WTC11 (cell line): ENCODE measurements around the gene KCNK5. TPM values are rescaled to one million over a fixed set of nuclear protein-coding genes. Genes with fewer than 3 reads are reported as not detected.

ENCODE experiments used
- ATAC-seq: fragments of 200-7000 bp; cut with Tn5 transposase; 2 replicates; pipeline ENCODE4 v1.10.0; 2021; ENCODE audit warnings: mild to moderate bottlenecking, moderate library complexity
- CTCF ChIA-PET: fragments of 300-600 bp; sonication (Branson Sonifier 250); formaldehyde crosslinking; loops from one replicate; lab custom pipeline; 2021; ENCODE audit warnings: antibody characterized with exemption; lab: Charles Lee
- POLR2A ChIA-PET: fragments of 350-600 bp; sonication (Branson Sonifier 250); formaldehyde crosslinking; loops from one replicate; lab custom pipeline; 2021; ENCODE audit warnings: antibody characterized with exemption; lab: Charles Lee
- DNase-seq: peaks from one replicate; pipeline ENCODE4 v3.0.0; 2021; ENCODE audit warnings: low spot score
- H3K27ac Mint-ChIP-seq: 2 replicates; pipeline ENCODE4 v1.8.0; 2021; ENCODE audit warnings: mixed read lengths
- H3K27me3 Mint-ChIP-seq: 2 replicates; pipeline ENCODE4 v1.8.0; 2021; ENCODE audit warnings: low read depth, mild to moderate bottlenecking, moderate library complexity, mixed read lengths
- H3K36me3 Mint-ChIP-seq: 2 replicates; pipeline ENCODE4 v1.8.0; 2021; ENCODE audit warnings: mixed read lengths
- H3K4me1 Mint-ChIP-seq: 2 replicates; pipeline ENCODE4 v1.8.0; 2022; ENCODE audit warnings: mixed read lengths
- H3K4me3 Mint-ChIP-seq: 2 replicates; pipeline ENCODE4 v1.8.0; 2021; ENCODE audit warnings: mild to moderate bottlenecking, moderate library complexity, mixed read lengths
- H3K9me3 Mint-ChIP-seq: 2 replicates; pipeline ENCODE4 v1.8.0; 2021; ENCODE audit warnings: mixed read lengths
- CREM ChIP-seq: sonication (generic); formaldehyde crosslinking; IDR thresholded peaks from 2 replicates; pipeline ENCODE4 v1.8.1; 2022; ENCODE audit warnings: mild to moderate bottlenecking, missing genetic modification reagents, moderate library complexity
- E2F4 ChIP-seq: sonication (generic); formaldehyde crosslinking; IDR thresholded peaks from 2 replicates; pipeline ENCODE4 v1.8.1; 2022; ENCODE audit warnings: low read depth, mild to moderate bottlenecking, moderate library complexity, missing genetic modification reagents, borderline replicate concordance
- ELF4 ChIP-seq: sonication (generic); formaldehyde crosslinking; IDR thresholded peaks from 2 replicates; pipeline ENCODE4 v1.8.1; 2022; ENCODE audit warnings: low read depth, mild to moderate bottlenecking, moderate library complexity, missing genetic modification reagents
- EMX1 ChIP-seq: fragments of 250-450 bp; sonication (Bioruptor Pico); IDR thresholded peaks from 2 replicates; pipeline ENCODE4 v1.8.0; 2021; ENCODE audit warnings: mild to moderate bottlenecking
- GTF2I ChIP-seq: fragments of 250-450 bp; sonication (Bioruptor Pico); conservative IDR thresholded peaks from 2 replicates; pipeline ENCODE4 v1.4.0; 2021; ENCODE audit warnings: mild to moderate bottlenecking
- HMGA2 ChIP-seq: fragments of 250-450 bp; sonication (Bioruptor Pico); IDR thresholded peaks from 2 replicates; pipeline ENCODE4 v1.4.0; 2021; ENCODE audit warnings: mild to moderate bottlenecking, moderate library complexity
- JAZF1 ChIP-seq: fragments of 250-450 bp; sonication (Bioruptor Pico); IDR thresholded peaks from 2 replicates; pipeline ENCODE4 v1.9.0; 2021; ENCODE audit warnings: moderate library complexity, mild to moderate bottlenecking, inconsistent platforms
- KAT7 ChIP-seq: sonication (generic); formaldehyde crosslinking; IDR thresholded peaks from 2 replicates; pipeline ENCODE4 v1.8.1; 2023; ENCODE audit warnings: missing genetic modification reagents, mild to moderate bottlenecking, borderline replicate concordance
- NFYB ChIP-seq: sonication (generic); formaldehyde crosslinking; conservative IDR thresholded peaks from 2 replicates; pipeline ENCODE4 v1.8.0; 2022; ENCODE audit warnings: low read depth, missing genetic modification reagents
- PRRX2 ChIP-seq: fragments of 250-450 bp; sonication (Bioruptor Pico); IDR thresholded peaks from 2 replicates; pipeline ENCODE4 v1.8.0; 2021; ENCODE audit warnings: mild to moderate bottlenecking
- RELA ChIP-seq: sonication (generic); formaldehyde crosslinking; IDR thresholded peaks from 2 replicates; pipeline ENCODE4 v1.8.1; 2022; ENCODE audit warnings: missing genetic modification reagents, mild to moderate bottlenecking, borderline replicate concordance
- ZNF121 ChIP-seq: sonication (generic); formaldehyde crosslinking; IDR thresholded peaks from 2 replicates; pipeline ENCODE4 v1.8.0; 2023; ENCODE audit warnings: missing genetic modification reagents
- ZNF263 ChIP-seq: sonication (generic); formaldehyde crosslinking; IDR thresholded peaks from 2 replicates; pipeline ENCODE4 v1.8.1; 2022; ENCODE audit warnings: low read depth, mild to moderate bottlenecking, moderate library complexity, missing genetic modification reagents
- total RNA-seq: library from RNA; stranded (reverse); gene quantifications from 3 replicates; pipeline ENCODE4 v1.2.3, GENCODE V29; 2021
- TF ChIP-seq, protein P1 (sequence below): fragments of 250-450 bp; sonication (Bioruptor Pico); IDR thresholded peaks from 2 replicates; pipeline ENCODE4 v1.9.0; 2021; ENCODE audit warnings: mild to moderate bottlenecking, borderline replicate concordance
- TF ChIP-seq, protein P2 (sequence below): sonication (generic); formaldehyde crosslinking; IDR thresholded peaks from 2 replicates; pipeline ENCODE4 v1.8.1; 2022; ENCODE audit warnings: missing genetic modification reagents, borderline replicate concordance
- TF ChIP-seq, protein P3 (sequence below): sonication (generic); formaldehyde crosslinking; IDR thresholded peaks from 2 replicates; pipeline ENCODE4 v1.8.0; 2022; ENCODE audit warnings: missing genetic modification reagents
- TF ChIP-seq, protein P4 (sequence below): sonication (generic); formaldehyde crosslinking; IDR thresholded peaks from 2 replicates; pipeline ENCODE4 v1.8.0; 2023; ENCODE audit warnings: mild to moderate bottlenecking, missing genetic modification reagents
- TF ChIP-seq, protein P5 (sequence below): sonication (generic); formaldehyde crosslinking; conservative IDR thresholded peaks from 2 replicates; pipeline ENCODE4 v1.8.1; 2022; ENCODE audit warnings: mild to moderate bottlenecking, missing genetic modification reagents

KCNK5 gene
- total RNA-seq, 1 experiment from 2014 or later = 41.8 TPM

DNA sequence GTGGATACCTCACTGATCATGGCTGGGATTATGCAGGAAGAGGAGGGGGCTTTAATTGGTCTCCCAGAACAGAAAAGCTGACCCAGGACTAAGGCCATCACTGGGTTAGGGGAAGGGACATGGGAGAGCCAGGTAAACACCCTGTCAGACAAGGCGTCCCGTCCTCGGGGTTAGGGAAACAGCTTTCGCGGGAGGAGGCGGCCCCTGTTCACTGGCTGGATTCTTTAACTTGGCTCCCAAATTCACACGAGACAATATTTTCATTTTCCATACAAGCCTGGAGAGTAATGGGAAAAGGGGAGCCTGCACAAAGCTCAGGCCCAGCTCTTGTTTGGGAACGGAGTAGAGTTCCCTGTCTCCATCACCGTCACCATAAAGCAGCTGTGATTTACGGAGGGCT is 29.3 kb downstream of the KCNK5 start:
- no peaks in the 10 kb centered on the region for H3K9me3 Mint-ChIP-seq
- no peaks in the 10 kb centered on the region for H3K27me3 Mint-ChIP-seq
- peaks cover 54% of the 10 kb centered on the region for H3K4me1 Mint-ChIP-seq
- TF ChIP-seq HMGA2 (CRISPR knock-in tag) (no peak), JAZF1 (no peak), NFYB (CRISPR knock-in tag) (no peak), CREM (no peak), E2F4 (no peak), ZNF121 (CRISPR knock-in tag) (no peak), KAT7 (CRISPR knock-in tag) (no peak), RELA (CRISPR knock-in tag) (no peak), EMX1 (CRISPR knock-in tag) (no peak), PRRX2 (CRISPR knock-in tag) (no peak), GTF2I (no peak), ZNF263 (CRISPR knock-in tag) (no peak), ELF4 (no peak)
- TF ChIP-seq, protein P1, sequence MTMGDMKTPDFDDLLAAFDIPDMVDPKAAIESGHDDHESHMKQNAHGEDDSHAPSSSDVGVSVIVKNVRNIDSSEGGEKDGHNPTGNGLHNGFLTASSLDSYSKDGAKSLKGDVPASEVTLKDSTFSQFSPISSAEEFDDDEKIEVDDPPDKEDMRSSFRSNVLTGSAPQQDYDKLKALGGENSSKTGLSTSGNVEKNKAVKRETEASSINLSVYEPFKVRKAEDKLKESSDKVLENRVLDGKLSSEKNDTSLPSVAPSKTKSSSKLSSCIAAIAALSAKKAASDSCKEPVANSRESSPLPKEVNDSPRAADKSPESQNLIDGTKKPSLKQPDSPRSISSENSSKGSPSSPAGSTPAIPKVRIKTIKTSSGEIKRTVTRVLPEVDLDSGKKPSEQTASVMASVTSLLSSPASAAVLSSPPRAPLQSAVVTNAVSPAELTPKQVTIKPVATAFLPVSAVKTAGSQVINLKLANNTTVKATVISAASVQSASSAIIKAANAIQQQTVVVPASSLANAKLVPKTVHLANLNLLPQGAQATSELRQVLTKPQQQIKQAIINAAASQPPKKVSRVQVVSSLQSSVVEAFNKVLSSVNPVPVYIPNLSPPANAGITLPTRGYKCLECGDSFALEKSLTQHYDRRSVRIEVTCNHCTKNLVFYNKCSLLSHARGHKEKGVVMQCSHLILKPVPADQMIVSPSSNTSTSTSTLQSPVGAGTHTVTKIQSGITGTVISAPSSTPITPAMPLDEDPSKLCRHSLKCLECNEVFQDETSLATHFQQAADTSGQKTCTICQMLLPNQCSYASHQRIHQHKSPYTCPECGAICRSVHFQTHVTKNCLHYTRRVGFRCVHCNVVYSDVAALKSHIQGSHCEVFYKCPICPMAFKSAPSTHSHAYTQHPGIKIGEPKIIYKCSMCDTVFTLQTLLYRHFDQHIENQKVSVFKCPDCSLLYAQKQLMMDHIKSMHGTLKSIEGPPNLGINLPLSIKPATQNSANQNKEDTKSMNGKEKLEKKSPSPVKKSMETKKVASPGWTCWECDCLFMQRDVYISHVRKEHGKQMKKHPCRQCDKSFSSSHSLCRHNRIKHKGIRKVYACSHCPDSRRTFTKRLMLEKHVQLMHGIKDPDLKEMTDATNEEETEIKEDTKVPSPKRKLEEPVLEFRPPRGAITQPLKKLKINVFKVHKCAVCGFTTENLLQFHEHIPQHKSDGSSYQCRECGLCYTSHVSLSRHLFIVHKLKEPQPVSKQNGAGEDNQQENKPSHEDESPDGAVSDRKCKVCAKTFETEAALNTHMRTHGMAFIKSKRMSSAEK (CRISPR knock-in tag) = no peak
- TF ChIP-seq, protein P2, sequence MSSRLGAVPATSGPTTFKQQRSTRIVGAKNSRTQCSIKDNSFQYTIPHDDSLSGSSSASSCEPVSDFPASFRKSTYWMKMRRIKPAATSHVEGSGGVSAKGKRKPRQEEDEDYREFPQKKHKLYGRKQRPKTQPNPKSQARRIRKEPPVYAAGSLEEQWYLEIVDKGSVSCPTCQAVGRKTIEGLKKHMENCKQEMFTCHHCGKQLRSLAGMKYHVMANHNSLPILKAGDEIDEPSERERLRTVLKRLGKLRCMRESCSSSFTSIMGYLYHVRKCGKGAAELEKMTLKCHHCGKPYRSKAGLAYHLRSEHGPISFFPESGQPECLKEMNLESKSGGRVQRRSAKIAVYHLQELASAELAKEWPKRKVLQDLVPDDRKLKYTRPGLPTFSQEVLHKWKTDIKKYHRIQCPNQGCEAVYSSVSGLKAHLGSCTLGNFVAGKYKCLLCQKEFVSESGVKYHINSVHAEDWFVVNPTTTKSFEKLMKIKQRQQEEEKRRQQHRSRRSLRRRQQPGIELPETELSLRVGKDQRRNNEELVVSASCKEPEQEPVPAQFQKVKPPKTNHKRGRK (CRISPR knock-in tag) = no peak
- TF ChIP-seq, protein P3, sequence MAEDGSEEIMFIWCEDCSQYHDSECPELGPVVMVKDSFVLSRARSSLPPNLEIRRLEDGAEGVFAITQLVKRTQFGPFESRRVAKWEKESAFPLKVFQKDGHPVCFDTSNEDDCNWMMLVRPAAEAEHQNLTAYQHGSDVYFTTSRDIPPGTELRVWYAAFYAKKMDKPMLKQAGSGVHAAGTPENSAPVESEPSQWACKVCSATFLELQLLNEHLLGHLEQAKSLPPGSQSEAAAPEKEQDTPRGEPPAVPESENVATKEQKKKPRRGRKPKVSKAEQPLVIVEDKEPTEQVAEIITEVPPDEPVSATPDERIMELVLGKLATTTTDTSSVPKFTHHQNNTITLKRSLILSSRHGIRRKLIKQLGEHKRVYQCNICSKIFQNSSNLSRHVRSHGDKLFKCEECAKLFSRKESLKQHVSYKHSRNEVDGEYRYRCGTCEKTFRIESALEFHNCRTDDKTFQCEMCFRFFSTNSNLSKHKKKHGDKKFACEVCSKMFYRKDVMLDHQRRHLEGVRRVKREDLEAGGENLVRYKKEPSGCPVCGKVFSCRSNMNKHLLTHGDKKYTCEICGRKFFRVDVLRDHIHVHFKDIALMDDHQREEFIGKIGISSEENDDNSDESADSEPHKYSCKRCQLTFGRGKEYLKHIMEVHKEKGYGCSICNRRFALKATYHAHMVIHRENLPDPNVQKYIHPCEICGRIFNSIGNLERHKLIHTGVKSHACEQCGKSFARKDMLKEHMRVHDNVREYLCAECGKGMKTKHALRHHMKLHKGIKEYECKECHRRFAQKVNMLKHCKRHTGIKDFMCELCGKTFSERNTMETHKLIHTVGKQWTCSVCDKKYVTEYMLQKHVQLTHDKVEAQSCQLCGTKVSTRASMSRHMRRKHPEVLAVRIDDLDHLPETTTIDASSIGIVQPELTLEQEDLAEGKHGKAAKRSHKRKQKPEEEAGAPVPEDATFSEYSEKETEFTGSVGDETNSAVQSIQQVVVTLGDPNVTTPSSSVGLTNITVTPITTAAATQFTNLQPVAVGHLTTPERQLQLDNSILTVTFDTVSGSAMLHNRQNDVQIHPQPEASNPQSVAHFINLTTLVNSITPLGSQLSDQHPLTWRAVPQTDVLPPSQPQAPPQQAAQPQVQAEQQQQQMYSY (CRISPR knock-in tag) = no peak
- TF ChIP-seq, protein P4, sequence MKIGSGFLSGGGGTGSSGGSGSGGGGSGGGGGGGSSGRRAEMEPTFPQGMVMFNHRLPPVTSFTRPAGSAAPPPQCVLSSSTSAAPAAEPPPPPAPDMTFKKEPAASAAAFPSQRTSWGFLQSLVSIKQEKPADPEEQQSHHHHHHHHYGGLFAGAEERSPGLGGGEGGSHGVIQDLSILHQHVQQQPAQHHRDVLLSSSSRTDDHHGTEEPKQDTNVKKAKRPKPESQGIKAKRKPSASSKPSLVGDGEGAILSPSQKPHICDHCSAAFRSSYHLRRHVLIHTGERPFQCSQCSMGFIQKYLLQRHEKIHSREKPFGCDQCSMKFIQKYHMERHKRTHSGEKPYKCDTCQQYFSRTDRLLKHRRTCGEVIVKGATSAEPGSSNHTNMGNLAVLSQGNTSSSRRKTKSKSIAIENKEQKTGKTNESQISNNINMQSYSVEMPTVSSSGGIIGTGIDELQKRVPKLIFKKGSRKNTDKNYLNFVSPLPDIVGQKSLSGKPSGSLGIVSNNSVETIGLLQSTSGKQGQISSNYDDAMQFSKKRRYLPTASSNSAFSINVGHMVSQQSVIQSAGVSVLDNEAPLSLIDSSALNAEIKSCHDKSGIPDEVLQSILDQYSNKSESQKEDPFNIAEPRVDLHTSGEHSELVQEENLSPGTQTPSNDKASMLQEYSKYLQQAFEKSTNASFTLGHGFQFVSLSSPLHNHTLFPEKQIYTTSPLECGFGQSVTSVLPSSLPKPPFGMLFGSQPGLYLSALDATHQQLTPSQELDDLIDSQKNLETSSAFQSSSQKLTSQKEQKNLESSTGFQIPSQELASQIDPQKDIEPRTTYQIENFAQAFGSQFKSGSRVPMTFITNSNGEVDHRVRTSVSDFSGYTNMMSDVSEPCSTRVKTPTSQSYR (CRISPR knock-in tag) = no peak
- TF ChIP-seq, protein P5, sequence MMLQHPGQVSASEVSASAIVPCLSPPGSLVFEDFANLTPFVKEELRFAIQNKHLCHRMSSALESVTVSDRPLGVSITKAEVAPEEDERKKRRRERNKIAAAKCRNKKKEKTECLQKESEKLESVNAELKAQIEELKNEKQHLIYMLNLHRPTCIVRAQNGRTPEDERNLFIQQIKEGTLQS = no peak
- TF ChIP-seq, all 79 proteins: peak for 0
- DNase-seq = no peak
- H3K36me3 Mint-ChIP-seq = peaks cover 26% of the 10 kb centered on the region
- ChIA-PET CTCF (interaction anchor here (1.9 to 10.7 kb wide), 4 partner anchors 9 to 103 kb away, joined by 5 to 122 read pairs (median 14); no protein-coding TSS in a partner anchor), POLR2A (no interaction called here)
- H3K27ac Mint-ChIP-seq = no peak overlapping the region
- H3K4me3 Mint-ChIP-seq = no peak overlapping the region
- ATAC-seq = no peak
